HG03432 (cell line): ENCODE results near the gene RAI1.

Source experiments
- ATAC-seq: cut with Tn5 transposase; IDR thresholded peaks from one replicate; pipeline ENCODE4 v1.9.1; 2021; ENCODE audit warnings: mild to moderate bottlenecking, moderate library complexity; ENCODE audit not compliant: unreplicated experiment

The RAI1 gene

GRCh38 chr17:17812211-17813054, 131.2 kb downstream of the RAI1 start:
- ATAC-seq, result peak; percentile 36

DNA sequence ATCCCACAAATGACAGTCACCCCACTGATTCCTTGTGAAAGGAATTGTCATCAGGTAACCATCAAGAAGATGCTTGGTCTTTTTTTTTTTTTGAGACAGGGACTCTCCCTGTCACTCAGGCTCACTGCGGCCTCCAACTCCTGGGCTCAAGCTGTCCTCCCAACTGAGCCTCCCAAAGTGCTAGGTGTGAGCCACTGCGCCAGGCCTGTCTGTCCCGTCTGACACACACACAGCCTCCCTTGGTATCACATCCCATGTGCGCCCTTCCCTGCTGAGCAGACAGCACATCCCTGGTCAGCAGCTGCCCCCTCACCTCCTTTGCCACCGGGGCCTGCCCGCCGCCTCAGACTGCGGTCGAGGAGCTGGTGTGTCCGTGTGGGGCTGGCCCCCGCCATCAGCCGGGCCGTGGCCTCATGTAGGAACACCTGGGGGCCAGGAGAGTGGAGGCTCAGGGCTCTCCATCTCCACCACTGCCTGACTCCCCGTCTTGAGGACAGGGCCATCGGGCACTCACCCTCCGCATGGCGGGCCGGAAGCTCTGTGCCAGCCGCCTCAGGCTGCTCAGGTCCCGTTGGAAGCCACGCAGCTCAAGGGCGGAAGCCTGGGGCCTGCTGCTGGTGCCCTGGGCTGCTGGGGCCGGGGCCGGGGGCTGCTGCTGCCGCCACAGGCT, 131.9 kb downstream of the RAI1 start:
- no peak for ATAC-seq

GRCh38 chr17:17813725-17814095, 132.5 kb downstream of the RAI1 start:
- ATAC-seq, result no peak

DNA sequence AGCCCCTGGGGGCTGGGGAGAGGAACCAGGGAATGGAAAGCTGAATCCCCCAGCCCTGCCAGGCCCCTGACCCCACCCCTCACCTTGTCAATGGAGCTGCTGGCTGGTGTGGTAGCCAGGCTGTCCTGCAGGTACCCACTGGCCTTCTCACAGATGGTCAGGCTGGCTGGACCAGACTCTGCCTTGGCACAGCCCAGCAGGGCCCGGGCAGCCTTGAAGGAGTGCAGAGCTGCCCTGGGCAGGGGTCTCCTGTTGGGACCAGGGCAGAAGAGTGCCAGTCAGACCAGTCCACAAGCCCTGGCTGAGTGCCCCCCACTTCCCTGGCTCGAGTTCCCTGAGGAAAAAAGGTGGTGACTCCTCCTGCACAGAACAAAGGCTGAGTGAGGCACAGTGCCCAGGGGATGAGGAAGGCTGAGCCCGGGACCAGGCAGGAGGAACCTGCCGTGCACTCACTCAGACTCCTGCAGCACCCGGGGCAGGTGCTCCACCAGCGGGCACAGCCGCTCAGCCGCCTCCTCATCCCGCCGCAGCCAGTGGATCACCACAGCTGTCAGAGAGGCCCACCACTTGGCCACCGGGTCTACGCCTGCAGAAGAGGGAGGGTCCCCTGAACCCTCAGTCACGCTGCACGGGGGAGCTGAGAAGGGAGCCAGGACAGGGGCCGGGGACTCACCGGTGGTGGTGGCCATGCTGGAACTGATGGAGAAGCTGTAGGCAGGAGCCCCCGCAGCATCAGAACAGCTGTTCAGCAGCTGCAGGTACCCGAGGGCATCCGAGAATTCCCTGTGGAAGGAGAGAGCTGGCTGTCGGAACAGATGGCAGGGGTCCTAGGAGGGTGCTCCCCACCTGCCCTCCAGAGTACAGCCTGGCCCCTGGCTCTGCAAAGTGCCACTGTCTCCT, 133.2 kb downstream of the RAI1 start:
- no peak for ATAC-seq

DNA sequence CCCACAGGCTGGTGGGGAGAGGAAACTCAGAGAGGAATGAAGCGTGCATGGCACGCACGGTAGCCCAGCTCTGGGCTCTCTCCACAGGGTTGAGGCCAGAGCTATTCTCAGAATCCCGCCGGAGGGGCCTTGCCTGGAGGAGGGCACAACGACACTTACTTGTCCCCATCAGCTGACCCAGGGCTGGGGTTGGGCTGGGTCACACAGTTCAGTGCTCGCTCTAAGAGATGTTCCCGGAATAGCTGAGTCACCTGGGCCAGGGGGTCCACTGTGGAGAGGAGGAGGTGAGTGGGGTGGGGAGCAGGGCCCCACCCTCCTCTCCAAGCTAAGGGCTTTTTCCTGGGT, 133.8 kb downstream of the RAI1 start:
- ATAC-seq, result no peak

- no peak for ATAC-seq
These were observed 134.4 kb downstream of the RAI1 start for GRCh38 chr17:17815436-17816200.

DNA sequence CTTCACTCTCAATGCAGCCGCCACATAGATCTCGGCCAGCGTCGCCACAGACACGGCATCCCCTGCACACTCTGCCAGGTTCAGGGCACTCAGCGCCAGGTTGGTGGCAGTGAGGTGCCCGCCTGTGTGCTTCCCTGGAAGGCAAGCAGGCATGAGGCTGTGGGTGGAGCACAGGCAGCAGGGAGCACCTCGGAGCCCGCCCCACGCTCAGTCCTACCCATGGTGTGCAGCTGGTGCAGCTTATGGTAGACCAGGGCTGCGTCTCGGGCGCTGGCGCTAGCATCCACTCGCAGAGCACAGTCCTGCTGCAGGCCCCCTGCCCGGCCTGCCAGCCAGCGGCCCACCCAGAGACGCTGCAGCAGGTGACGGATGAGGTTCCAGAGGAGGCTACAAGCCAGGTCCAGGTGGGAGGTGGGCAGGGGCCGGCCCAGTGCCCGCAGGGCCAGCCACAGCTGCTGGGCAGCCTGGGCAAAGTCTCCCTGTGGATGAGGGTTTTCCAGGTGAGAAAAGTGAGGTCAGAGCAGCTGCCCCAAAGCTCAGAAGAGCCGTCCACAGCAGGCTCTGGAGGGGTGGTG, 135.1 kb downstream of the RAI1 start:
- ATAC-seq, result no peak

DNA sequence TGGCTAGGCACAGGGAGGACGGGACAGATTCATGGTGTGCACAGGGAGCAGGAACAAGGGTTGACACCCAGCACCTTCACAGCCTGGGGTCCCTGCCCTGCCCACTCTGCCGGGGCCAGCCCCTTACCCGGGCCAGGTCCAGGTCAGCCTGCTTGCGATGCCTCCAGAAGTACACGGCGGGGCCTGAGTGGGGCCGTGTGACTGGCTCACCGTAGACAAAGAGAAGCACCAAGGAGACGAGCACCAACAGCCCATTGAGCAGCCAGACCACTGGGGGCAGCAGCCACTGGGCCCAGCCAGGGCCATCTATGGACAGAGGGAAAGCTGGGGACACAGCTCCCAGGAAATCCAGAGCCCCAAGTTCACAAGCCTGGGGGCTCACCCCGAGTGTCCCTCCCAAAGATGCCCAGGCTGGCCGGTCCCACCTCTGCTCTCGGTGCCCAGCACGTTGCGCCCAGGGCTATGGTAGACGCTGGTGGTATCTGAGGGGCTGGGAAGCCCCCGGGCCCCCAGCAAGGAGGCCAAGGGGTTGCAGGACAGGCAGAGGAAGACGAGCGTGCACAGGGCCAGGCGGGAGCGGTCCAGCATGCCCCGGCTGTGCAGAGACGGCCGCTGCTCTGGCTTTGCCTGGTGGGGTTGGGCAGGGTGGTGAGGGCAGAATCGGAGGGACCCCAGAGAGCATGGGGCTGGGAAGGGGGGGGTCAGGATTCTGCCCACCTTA, 135.7 kb downstream of the RAI1 start:
- ATAC-seq, result no peak

- ATAC-seq, result no peak
These were observed 136.3 kb downstream of the RAI1 start for GRCh38 chr17:17817552-17817947.

DNA sequence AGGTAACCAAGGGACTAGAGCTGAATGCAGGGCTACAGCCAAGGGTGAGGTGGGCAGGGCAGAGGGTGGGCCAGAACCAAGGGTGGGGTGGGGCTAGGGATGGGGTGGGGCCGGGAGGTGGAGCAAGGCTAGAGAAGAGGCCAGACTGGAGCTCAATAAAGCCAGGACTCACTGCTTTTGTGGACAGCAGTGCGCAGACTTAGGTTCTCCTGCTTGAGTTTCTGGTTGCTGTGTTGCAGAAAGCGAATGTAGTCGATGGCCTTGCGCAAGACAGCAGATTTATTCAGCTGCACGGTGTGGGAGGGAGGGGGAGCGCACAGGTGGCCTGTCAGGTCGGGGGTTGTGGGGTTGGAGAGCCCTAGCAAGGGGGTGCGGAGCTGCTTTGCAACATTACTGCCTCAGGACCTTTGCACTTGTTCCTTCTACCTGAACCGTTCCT, 136.8 kb downstream of the RAI1 start:
- no peak for ATAC-seq

- ATAC-seq, result no peak
These were observed 137.9 kb downstream of the RAI1 start for GRCh38 chr17:17819111-17819510.

GRCh38 chr17:17819561-17819995, 138.3 kb downstream of the RAI1 start:
- peak; percentile 39 for ATAC-seq

GRCh38 chr17:17820046-17820445, 138.8 kb downstream of the RAI1 start:
- ATAC-seq, result no peak

GRCh38 chr17:17820463-17821158, 139.4 kb downstream of the RAI1 start:
- no peak for ATAC-seq

DNA sequence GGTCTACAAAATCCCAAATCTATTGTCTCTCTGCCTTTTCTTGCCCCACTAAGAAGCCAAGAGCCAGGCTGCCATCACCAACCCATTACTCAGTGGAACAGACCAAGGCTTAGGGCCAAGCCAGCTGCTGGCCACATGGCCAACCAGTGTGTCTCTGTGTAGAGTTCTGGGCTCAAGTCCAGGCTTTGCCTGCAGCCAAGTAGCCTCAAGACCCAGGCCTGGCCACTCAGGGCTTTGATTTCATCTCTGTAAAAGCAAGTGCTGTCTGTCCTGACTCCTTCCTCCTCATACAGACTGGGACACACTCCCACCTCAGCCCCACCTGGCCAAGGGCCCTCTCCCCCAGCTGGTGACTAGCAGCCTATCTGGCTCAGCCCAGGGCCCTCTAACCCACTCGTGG, 140.9 kb downstream of the RAI1 start:
- ATAC-seq, result no peak

DNA sequence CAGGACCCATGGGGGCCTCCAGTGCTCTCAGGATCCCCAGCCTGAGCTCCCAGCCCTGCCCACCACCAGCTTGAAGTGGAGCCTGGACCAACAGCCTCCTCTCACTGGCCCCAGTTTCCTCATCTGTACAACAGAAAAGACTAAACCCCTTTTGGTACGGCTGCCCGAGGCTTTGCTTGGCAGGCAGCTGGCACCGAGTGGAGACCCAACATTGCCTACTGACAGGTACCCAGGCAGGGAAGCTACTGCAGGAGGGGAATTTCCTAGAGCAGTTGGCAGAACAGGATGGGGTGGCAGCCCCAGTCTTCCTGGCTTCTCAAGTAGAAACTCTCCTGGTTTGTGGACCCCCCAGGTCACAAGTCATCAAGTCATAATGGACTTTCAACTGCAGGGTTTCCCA, 141.4 kb downstream of the RAI1 start:
- ATAC-seq, result no peak

GRCh38 chr17:17823433-17824118, 142.3 kb downstream of the RAI1 start:
- ATAC-seq, result peak; percentile 81

GRCh38 chr17:17824119-17824782, 143.0 kb downstream of the RAI1 start:
- peak; percentile 11 for ATAC-seq
